Activated T-cell treated with anti-CD3 and anti-CD28 coated beads, Interleukin-2, amount 50 U/mL, for 72 hours (primary cell): ENCODE results near the gene LRRFIP2. TPM values are rescaled to one million over a fixed set of nuclear protein-coding genes. Genes with fewer than 3 reads are reported as not detected.

Experiments
- ATAC-seq, 2 donors: fragments of 150-1000 bp; cut with Tn5 transposase; replicated peaks in 1 of 2; 2 replicates each; pipeline ENCODE4 v1.10.0; 2021; ENCODE audit warnings: moderate library complexity in 2 of 2, mild to moderate bottlenecking in 1 of 2
- DNase-seq, 2 donors: peaks; one replicate each; pipeline ENCODE4 v3.0.0; 2021 to 2022; ENCODE audit warnings: mixed read lengths in 1 of 2
- H3K27ac Mint-ChIP-seq: one replicate; pipeline ENCODE4 v1.8.0; 2022; ENCODE audit warnings: mild to moderate bottlenecking, moderate library complexity, mixed read lengths
- H3K27me3 Mint-ChIP-seq: one replicate; pipeline ENCODE4 v1.8.0; 2022; ENCODE audit warnings: low read depth, mixed read lengths
- H3K36me3 Mint-ChIP-seq, 2 donors: one replicate each; pipeline ENCODE4 v1.8.0; 2022; ENCODE audit warnings: mixed read lengths in 2 of 2, mild to moderate bottlenecking in 1 of 2; ENCODE audit not compliant: insufficient read depth in 2 of 2
- H3K4me1 Mint-ChIP-seq: one replicate; pipeline ENCODE4 v1.8.0; 2022; ENCODE audit warnings: low read depth, mixed read lengths
- H3K4me3 Mint-ChIP-seq, 2 donors: one replicate each; pipeline ENCODE4 v1.8.0; 2022; ENCODE audit warnings: mild to moderate bottlenecking in 2 of 2, mixed read lengths in 2 of 2, moderate library complexity in 2 of 2
- H3K9me3 Mint-ChIP-seq, 2 donors: one replicate each; pipeline ENCODE4 v1.8.0; 2022; ENCODE audit warnings: mixed read lengths in 2 of 2
- total RNA-seq, 2 donors: library from RNA; stranded (reverse); gene quantifications; one replicate each; pipeline ENCODE4 v1.2.3, GENCODE V29; 2022

Gene LRRFIP2
- total RNA-seq, 2 donors from 2014 or later: 28.3 to 36.1 TPM

GRCh38 chr3:37116998-37117397, 57.4 kb downstream of the LRRFIP2 start:
- ATAC-seq (no peak), DNase-seq (no peak)
- H3K27me3 Mint-ChIP-seq: no peaks in the 10 kb centered on the region
- H3K9me3 Mint-ChIP-seq: no peaks in the 10 kb centered on the region
- H3K27ac Mint-ChIP-seq: no peak overlapping the region
- peaks cover 14% of the 10 kb centered on the region for H3K4me1 Mint-ChIP-seq
- no peak overlapping the region for H3K4me3 Mint-ChIP-seq
- H3K36me3 Mint-ChIP-seq: no peaks in the 10 kb centered on the region

GRCh38 chr3:37115446-37115845, 58.9 kb downstream of the LRRFIP2 start:
- H3K4me3 Mint-ChIP-seq: no peak overlapping the region
- H3K9me3 Mint-ChIP-seq: no peaks in the 10 kb centered on the region
- H3K4me1 Mint-ChIP-seq: peaks cover 14% of the 10 kb centered on the region
- ATAC-seq (no peak), DNase-seq (no peak)
- no peak overlapping the region for H3K27ac Mint-ChIP-seq
- no peaks in the 10 kb centered on the region for H3K36me3 Mint-ChIP-seq
- no peaks in the 10 kb centered on the region for H3K27me3 Mint-ChIP-seq

- H3K4me1 Mint-ChIP-seq: peaks cover 14% of the 10 kb centered on the region
- no peaks in the 10 kb centered on the region for H3K27me3 Mint-ChIP-seq
- peak; percentile 39 to 69 for ATAC-seq
- no peaks in the 10 kb centered on the region for H3K36me3 Mint-ChIP-seq
- DNase-seq: no peak
- H3K9me3 Mint-ChIP-seq: no peaks in the 10 kb centered on the region
- no peak overlapping the region for H3K4me3 Mint-ChIP-seq
- H3K27ac Mint-ChIP-seq: no peak overlapping the region
Measured at GRCh38 chr3:37114251-37115145, 59.9 kb downstream of the LRRFIP2 start.

- Mint-ChIP-seq H3K4me1 (peaks cover 14% of the 10 kb centered on the region), H3K27ac (no peak overlapping the region), H3K36me3 (no peaks in the 10 kb centered on the region), H3K4me3 (no peak overlapping the region), H3K9me3 (no peaks in the 10 kb centered on the region), H3K27me3 (no peaks in the 10 kb centered on the region)
- no peak for DNase-seq
- no peak for ATAC-seq
Measured at GRCh38 chr3:37112987-37113386, 61.4 kb downstream of the LRRFIP2 start.

GRCh38 chr3:37111199-37111598, 63.2 kb downstream of the LRRFIP2 start:
- no peak overlapping the region for H3K27ac Mint-ChIP-seq
- H3K4me3 Mint-ChIP-seq: no peak overlapping the region
- H3K27me3 Mint-ChIP-seq: no peaks in the 10 kb centered on the region
- no peaks in the 10 kb centered on the region for H3K9me3 Mint-ChIP-seq
- no peaks in the 10 kb centered on the region for H3K36me3 Mint-ChIP-seq
- peaks cover 14% of the 10 kb centered on the region for H3K4me1 Mint-ChIP-seq
- DNase-seq: no peak
- ATAC-seq: no peak

GRCh38 chr3:37107846-37108245, 66.5 kb downstream of the LRRFIP2 start:
- Mint-ChIP-seq H3K36me3 (no peaks in the 10 kb centered on the region), H3K27me3 (no peaks in the 10 kb centered on the region), H3K27ac (no peak overlapping the region), H3K9me3 (no peaks in the 10 kb centered on the region), H3K4me1 (no peaks in the 10 kb centered on the region), H3K4me3 (no peak overlapping the region)
- ATAC-seq (no peak), DNase-seq (no peak)

- ATAC-seq: no peak
- no peaks in the 10 kb centered on the region for H3K27me3 Mint-ChIP-seq
- H3K27ac Mint-ChIP-seq: no peak overlapping the region
- DNase-seq: no peak
- no peaks in the 10 kb centered on the region for H3K9me3 Mint-ChIP-seq
- no peaks in the 10 kb centered on the region for H3K4me1 Mint-ChIP-seq
- peaks cover 0 to 2% of the 10 kb centered on the region in 2 donors for H3K36me3 Mint-ChIP-seq
- no peak overlapping the region for H3K4me3 Mint-ChIP-seq
Measured at GRCh38 chr3:37103103-37103808, 71.1 kb downstream of the LRRFIP2 start.

- no peak overlapping the region for H3K27ac Mint-ChIP-seq
- H3K9me3 Mint-ChIP-seq: no peaks in the 10 kb centered on the region
- no peaks in the 10 kb centered on the region for H3K27me3 Mint-ChIP-seq
- DNase-seq: no peak
- ATAC-seq: no peak
- H3K36me3 Mint-ChIP-seq: peaks cover 0 to 2% of the 10 kb centered on the region in 2 donors
- no peak overlapping the region for H3K4me3 Mint-ChIP-seq
- H3K4me1 Mint-ChIP-seq: no peaks in the 10 kb centered on the region
Measured at GRCh38 chr3:37100411-37100810, 74.0 kb downstream of the LRRFIP2 start.

GRCh38 chr3:37099469-37099868, 74.9 kb downstream of the LRRFIP2 start:
- H3K27me3 Mint-ChIP-seq: no peaks in the 10 kb centered on the region
- H3K27ac Mint-ChIP-seq: no peak overlapping the region
- H3K4me3 Mint-ChIP-seq: no peak overlapping the region
- no peaks in the 10 kb centered on the region for H3K9me3 Mint-ChIP-seq
- DNase-seq (no peak), ATAC-seq (no peak)
- H3K36me3 Mint-ChIP-seq: peaks cover 0 to 2% of the 10 kb centered on the region in 2 donors
- H3K4me1 Mint-ChIP-seq: no peaks in the 10 kb centered on the region

- H3K27ac Mint-ChIP-seq: no peak overlapping the region
- H3K4me1 Mint-ChIP-seq: no peaks in the 10 kb centered on the region
- H3K27me3 Mint-ChIP-seq: no peaks in the 10 kb centered on the region
- H3K4me3 Mint-ChIP-seq: no peak overlapping the region
- peaks cover 0 to 2% of the 10 kb centered on the region in 2 donors for H3K36me3 Mint-ChIP-seq
- no peaks in the 10 kb centered on the region for H3K9me3 Mint-ChIP-seq
- ATAC-seq (no peak), DNase-seq (no peak)
Measured at GRCh38 chr3:37098884-37099283, 75.5 kb downstream of the LRRFIP2 start.

GRCh38 chr3:37097776-37098175, 76.6 kb downstream of the LRRFIP2 start:
- no peak for ATAC-seq
- Mint-ChIP-seq H3K36me3 (peaks cover 0 to 2% of the 10 kb centered on the region in 2 donors), H3K4me3 (no peak overlapping the region), H3K27ac (no peak overlapping the region), H3K9me3 (no peaks in the 10 kb centered on the region), H3K4me1 (no peaks in the 10 kb centered on the region), H3K27me3 (no peaks in the 10 kb centered on the region)
- no peak for DNase-seq

- peak overlapping the region; percentile 34 for H3K27ac Mint-ChIP-seq
Measured at GRCh38 chr3:37096975-37097374, 77.4 kb downstream of the LRRFIP2 start.

GRCh38 chr3:37096288-37096687, 78.1 kb downstream of the LRRFIP2 start:
- DNase-seq (no peak), ATAC-seq (no peak)
- Mint-ChIP-seq H3K27me3 (no peaks in the 10 kb centered on the region), H3K36me3 (no peaks in the 10 kb centered on the region), H3K9me3 (no peaks in the 10 kb centered on the region), H3K4me1 (no peaks in the 10 kb centered on the region), H3K27ac (no peak overlapping the region), H3K4me3 (no peak overlapping the region)

More at GRCh38 chr3:37096975-37097374, 77.4 kb downstream of the LRRFIP2 start:
- Mint-ChIP-seq H3K27me3 (no peaks in the 10 kb centered on the region), H3K36me3 (peaks cover 0 to under 1% of the 10 kb centered on the region in 2 donors), H3K4me3 (no peak overlapping the region), H3K4me1 (no peaks in the 10 kb centered on the region), H3K9me3 (no peaks in the 10 kb centered on the region)
- ATAC-seq (no peak), DNase-seq (no peak)
